ENCODE measurements around the gene GABRA5.

The GABRA5 gene

DNA sequence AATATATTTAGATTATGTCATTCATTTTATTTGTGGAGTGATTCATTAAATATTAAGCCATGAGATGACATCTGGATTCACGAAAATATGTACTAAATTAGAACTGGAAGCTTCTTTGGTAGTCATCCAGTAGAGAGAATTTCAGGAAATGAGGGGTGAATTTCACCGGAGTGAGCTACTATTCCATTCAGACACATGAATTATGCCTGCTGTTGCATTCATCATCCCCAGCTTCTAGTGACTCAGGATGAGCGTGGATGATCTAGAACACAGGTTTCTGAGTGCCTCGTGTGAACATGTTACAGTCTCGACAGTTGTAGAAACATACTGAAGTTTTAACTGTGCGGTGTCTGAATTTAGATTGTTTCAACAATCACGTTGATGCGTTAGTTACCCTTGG lies 61.2 kb downstream of the GABRA5 start:
- DNase-seq (ENCODE audit: low spot score), result no peak

DNA sequence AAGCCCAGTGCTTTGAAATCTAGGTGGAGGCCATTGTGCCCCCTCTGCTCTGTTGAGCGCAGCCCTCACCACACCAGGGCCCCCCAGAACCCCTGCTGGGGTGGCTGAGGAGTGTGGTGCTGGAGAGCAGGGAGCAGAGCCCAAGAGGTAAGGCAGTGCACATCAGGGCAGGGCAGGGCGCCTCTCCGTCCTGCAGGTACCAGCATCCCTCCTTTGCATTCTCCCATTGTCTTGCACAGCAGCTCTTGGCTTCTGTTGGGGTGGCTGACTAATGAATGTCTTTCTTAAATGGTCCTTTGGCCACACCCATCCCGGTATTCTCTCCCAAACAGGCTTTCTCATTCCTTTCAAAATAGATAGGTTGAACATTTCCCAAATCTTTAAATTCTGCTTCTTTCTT lies 62.7 kb downstream of the GABRA5 start:
- no peak for DNase-seq (ENCODE audit: low spot score)

DNA sequence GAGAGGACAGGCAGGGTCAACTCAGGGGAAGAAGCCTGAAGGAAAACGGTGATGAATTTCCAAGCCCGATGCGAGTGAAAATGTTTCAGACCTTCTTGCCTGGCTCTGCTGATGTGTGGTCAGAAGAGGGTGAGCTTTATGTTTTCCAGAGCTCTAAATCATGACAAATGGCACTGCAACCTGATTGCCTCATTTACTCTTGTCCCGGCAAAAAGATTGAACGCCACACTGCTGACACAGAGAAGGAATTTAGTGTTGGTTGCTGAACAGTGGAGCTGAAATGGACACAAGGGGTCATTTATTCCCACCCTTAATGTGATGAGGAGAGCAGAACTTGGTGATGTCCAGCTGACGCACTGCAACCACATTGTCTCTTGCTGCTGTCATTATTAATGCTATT lies 68.0 kb downstream of the GABRA5 start:
- DNase-seq (ENCODE audit: low spot score), result no peak

DNA sequence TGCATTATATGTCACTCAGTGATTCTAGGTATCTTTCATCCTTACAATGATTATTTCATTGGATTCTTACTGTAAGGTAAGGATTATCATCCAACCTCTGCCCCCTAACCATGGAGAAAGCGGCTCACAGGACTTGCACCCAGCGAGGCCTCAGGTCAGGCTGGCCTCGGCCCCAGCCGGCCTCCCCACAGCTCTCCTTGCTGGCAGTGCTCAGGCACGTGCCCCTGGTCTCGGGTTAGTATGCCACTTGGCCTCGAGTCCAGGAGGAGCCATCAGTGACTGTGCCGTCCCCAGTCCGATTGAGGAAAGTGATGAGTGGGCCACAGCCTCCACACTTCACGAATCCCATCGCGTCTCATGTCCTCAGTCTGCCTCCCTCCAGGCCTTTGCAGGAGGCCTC lies 68.5 kb downstream of the GABRA5 start:
- no peak for DNase-seq (ENCODE audit: low spot score)

DNA sequence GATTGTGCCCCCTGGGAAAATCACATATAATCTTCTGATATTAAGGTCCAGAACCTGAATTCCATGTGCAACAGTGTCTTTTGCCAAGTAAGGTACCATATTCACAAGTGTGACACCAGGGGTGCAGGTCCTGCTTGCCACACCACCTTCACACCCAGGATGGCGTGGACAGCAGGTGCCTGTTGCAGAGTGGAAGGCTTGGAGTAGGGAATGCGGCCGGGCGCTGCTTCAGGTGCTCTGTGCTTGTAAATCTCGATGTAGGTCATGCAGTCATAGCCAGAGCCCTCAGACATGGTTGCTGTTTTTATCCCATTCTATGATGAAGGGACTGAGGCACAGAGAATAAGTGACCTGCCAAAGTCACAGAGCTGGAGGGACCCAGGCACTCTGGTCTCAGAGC lies 69.6 kb downstream of the GABRA5 start:
- no peak for DNase-seq (ENCODE audit: low spot score)

DNA sequence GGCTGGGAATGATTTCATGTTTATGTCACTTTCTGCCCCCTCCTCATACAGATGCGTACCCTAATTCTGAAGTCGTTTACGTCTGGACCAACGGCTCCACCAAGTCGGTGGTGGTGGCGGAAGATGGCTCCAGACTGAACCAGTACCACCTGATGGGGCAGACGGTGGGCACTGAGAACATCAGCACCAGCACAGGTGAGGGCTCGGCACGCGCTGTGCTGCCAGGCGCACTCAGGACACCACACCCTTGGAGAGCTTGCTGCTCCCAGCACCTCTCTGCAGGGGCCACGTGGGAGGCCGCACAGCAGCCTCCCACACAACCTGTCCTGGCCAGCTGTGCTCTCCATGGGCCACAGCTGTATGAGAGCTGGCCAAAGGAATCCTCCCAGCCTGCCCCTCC lies 70.3 kb downstream of the GABRA5 start:
- DNase-seq (ENCODE audit: low spot score), result no peak

DNA sequence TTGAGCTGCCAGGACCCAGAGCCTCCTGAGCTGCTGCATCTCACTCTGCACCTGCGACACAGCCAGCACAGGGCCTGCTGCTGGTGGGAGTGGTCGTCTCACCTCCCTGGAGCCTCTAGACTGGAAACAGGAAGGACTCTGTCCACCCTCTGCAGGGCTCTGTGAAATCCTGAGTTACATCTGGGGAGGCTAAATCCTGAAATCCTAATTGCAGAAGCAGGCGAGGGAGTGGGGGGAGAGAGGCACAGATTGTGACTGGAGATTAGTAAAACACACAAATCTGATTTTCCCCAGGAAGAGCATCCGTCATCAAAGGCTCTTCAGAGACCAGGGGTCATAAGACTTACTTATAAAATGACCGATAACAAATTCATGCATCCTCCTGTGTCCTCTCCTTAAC lies 72.5 kb downstream of the GABRA5 start:
- no peak for DNase-seq (ENCODE audit: low spot score)

DNA sequence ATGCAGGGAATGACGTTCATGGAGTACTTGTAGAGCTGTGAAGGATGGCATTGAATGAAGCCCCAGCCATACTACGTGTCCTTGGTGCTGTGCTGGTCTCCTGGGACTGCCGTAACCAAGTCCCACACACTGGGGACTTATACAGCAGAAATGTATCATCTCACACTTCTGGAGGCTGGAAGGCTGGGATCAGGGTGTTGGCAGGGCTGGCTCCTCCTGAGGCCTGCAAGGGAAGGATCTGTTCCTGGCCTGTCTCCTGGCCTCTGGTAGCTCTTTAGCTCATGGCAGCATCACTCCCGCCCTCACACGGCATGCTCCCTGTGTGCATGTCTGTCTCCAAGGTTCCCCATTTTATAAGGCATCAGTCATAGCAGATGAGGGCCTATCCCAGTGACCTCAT lies 74.6 kb downstream of the GABRA5 start:
- DNase-seq (ENCODE audit: low spot score), result no peak

DNA sequence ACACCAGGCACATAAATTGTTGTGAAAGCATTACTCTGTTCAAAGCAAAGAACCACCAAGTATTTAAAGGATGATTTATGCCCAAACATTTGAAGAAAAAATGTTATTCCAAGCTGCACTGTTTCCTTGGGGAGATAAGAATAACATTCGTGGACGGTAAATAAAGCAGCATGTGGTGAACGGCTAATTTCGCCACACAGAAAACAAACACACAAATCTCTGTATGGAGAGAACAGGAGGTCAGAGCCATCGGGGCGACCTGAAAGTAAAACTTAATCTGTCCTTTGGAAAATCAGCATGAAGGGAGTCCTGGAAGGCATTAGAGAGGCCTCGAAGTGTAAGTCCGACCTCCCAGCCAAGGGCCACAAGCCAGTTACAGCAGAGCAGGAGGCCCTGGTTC lies 77.0 kb downstream of the GABRA5 start:
- no peak for DNase-seq (ENCODE audit: low spot score)

DNA sequence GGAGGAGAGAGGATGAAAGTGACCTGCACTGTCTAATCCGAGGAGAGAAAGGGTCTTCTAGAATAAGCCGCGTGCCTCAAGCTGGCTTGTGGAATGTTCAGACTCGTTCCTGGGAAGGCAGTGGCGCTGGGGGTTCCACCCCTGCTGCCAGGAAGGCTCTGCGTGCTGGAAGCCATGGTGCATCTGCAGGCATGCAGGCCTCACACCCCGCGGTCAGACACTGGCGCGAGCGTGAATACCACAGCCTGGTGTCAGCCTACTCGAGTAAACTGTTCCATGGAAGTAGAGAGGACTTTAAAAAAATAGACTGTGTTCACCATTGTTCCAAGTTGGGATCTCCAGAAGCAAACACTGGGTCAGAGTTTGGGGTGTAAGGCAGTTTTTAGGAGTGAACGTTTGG lies 78.2 kb downstream of the GABRA5 start:
- DNase-seq (ENCODE audit: low spot score), result no peak

DNA sequence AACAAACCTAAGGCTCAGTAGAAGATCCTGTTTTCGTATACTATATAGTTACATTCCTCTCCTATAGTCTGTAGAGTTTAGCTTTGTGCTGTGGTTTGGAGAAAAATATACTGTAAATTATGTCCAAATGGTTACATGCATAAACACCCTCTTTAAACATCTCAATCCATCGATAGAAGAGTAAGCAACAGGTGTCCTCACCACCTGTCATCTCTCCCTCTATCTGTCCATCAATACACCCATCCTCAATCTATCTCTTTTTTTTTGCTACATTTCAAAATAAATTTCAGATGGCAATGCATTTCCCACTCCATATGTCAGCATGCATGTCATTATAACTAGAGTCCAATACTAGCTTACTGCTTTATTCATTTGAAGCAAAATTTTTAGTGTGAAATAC lies 83.1 kb downstream of the GABRA5 start:
- DNase-seq (ENCODE audit: low spot score), result no peak

DNA sequence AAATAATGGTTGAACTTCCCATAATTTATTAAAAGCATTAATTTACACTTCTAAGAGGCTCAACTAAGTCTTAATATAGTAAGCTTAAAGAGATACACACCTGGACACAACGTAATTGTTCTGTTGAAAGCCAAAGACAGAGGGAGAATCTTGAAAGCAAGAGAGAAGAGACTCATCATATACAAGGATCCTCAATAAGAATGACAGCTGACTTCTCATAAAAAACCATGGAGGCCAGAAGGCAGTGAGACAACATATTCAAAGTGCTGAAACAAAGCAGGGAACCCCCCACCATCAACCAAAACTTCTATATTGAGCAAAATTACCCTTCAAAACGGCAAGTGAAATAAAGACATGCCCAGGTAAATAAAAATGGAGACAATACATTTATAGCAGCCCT lies 87.5 kb downstream of the GABRA5 start:
- DNase-seq (ENCODE audit: low spot score), result no peak

DNA sequence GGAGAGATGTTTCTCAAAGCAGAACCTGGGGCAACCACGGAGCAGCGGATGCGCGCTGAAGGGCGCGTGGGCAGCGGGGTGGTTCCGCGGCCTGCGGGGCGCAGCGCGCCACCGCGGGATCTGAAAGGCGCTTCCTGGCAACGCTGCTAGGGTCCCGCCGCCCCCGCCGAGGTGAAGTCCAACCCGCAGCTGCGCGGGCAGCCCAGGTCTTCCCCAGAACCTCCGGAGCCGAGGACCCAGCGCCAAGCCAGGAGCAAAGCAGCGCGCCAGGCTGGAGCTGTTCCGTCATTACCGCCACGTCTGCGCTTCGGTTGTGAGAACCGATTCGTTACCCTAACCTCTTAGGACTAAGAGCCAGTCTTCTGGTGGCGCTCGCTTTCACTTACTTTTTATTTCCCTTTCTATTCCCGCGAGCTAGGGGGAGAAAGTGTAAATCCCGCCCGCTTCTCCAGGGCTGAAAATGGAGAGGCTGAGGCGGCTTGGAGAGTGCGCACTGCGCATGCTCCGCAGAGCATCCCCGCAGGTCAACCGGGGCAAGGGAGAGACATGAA lies 100.9 kb downstream of the GABRA5 start:
- DNase-seq (ENCODE audit: low spot score), result no peak

DNA sequence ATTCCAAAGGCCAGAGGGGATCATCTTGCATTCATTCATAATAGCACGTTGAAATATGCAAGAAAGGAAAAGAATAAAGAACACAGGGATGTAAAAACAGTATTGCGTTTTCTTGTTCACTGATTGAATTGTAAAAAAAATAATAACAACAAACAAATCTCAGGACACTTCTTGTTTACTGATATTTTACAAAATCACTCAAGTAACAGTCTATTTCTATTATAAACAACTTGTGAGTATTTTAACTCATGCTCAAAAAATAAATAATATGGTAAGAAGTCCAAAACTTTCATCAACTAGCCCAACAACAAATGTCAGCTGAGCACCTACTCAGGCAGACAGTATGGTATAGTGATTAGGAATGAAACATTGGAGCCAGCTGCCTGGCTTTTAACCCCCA lies 101.9 kb downstream of the GABRA5 start:
- DNase-seq (ENCODE audit: low spot score), result no peak

DNA sequence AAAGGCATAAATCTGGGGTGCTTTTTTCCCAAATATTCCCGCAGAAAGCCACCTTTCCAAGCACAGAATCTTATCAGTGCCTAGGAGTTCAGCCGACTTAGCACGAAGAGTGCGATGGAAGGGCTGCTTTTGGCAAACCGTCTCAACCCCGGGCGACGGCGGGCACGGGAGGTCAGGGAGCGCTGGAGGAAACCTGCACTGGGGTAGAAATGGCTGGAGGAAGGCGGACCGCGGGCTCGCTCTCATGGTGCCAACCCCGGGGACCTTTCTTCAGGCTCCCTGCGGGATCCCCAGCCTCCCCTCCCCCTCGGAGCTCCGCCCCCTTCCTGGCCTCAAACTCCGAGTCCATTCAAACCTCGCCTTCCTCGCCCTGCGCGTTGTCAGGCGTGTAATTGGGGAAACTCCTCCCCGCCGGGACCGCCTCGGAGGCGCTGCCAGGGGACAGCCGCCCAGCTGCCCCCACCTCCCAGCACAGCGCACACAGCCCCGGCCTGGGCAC lies 103.9 kb downstream of the GABRA5 start, which contains the start of gene GABRG3:
Gene GABRG3, plus strand, starts transcription at position 470 of the 499 bp plus-strand sequence.
- no peak for DNase-seq (ENCODE audit: low spot score)

DNA sequence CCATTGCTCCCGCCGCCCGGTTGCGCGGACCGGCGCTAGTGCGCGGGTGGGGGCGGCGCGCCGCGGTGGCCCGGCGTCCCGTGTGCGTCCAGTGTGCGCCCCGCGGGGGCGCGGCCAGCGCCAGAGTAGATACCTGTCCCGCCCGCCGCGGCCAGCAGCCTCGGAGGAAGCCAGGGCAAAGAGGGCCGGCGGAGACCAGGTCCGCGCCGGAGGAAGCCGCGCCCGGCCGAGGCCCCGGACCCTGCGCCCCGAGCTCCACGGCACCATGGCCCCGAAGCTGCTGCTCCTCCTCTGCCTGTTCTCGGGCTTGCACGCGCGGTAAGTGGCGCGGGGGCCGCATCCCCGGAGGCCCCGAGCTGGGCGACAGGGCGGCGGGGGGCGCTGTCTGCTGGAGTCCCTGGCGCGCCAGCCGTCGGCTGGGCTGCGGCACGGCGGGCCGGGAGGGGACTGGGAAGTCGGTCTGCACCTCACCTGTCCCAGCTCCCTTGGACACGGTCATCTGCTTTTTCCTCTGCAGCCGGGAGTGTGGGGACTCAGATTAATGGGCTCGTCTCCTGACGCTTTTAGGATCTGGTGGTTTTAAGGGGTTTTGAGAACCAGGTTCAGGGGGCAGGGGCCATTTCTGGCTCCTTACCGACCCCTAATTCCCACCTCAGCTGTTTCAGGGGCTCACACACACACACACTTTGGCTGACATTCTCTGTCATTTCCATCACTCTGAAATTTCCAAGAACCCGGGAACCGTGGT lies 104.6 kb downstream of the GABRA5 start:
- DNase-seq (ENCODE audit: low spot score), result no peak

DNA sequence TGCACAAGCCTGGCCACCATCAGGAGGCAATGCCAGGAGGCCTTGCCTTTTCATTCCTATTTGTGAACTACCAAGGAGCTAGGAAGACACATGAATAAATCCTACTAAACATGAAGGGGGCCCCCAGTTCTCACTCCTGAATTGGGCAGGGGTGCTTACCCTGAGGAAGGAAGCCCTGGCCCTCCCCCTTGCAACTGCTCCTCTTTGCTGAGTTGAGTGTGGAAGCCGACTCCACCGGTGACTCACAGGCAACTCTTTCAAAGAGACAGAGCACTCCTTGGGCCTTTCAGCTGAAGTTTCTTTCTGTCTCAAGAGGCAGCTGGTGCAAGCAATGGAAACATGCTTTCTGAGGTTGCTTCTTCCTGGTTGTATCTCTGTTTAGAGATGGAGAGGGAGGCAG lies 105.8 kb downstream of the GABRA5 start:
- no peak for DNase-seq (ENCODE audit: low spot score)

DNA sequence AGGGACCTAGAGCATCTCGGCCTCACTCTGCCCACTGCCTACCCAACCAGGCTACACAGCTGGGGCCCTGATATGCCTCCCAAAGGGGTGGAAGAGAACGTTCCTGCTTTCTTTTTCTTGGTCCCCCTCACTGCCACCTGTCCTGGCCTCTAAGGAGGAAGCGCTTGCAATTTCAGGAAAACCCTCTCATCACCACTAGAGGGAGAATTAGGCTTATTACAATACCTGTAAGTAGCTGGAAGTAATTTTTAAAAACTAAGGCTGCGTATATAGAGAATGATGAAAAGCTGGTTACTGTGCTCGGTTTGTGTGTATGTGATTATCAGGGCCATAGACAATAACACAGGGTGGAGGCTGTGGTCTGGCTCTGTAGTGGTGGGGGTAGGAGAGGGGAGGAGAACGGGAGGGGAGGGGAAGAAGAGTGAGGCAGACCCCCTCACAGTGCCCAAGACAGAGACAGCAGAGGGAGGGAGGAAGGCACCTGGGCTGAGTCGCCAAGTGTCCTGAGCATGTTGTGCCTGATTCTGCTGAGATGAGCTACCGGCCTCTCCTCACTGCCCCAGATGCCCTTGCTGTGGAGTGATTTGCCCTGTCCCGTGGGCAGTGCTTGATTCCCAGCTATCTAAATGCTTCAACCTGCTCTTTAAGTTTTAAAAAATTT lies 107.4 kb downstream of the GABRA5 start:
- DNase-seq (ENCODE audit: low spot score), result no peak

DNA sequence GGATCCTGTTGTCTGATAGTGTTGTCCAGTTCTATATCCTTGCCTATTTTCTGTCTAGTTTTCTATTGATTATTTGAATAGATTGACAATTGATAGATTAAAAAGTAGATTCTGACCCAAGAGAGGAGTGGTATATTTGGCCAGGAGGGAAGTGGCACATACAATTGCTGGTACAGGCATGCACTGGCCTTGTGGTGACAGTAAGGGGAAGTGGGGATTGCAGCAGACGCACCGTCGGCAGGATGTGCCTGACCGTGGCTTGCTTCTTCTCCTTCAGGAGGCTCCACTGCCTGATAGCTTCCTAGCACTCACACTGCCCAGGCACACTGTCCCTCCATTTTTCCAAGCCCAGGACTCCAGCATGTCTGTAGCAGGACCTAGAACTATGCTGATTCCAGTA lies 114.6 kb downstream of the GABRA5 start:
- no peak for DNase-seq (ENCODE audit: low spot score)

DNA sequence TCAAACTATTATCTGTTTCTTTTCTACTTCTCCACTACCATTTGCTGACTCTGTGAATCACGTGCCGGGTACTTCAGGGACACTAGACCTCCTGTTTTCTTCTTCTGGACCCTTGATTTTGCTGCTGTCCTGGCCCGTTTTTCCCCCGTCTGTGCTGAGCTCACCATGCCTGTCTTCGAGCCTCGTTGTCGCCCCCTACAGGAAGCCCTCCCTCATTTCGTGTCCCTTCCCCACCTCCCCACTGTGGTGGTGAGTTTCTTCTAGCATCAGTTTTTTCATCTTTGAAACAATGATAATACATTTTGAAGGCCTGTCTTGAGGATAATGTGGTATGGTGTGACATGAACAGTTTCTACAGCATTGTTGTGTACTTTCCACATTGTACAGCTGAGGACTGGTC lies 117.0 kb downstream of the GABRA5 start:
- DNase-seq (ENCODE audit: low spot score), result no peak

DNA sequence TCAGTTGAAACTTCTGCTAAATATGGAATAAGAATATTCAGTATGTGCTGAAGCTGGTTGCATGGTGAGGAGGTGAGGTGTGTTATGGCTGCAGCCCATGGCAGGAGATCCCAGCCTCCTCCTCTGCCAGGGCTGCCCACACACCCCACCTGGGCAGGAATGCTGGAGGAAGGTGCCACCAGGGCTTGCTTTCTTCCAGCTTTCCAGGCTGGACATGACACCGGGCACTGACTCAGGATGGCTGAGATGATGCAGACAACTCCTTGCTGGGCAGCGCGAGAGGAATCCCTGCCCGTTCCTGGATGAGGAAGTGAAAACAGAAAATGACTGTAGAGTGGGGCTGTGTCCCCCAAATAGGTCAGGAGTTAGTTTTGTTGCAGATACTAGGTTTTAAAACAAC lies 118.2 kb downstream of the GABRA5 start:
- DNase-seq (ENCODE audit: low spot score), result no peak

DNA sequence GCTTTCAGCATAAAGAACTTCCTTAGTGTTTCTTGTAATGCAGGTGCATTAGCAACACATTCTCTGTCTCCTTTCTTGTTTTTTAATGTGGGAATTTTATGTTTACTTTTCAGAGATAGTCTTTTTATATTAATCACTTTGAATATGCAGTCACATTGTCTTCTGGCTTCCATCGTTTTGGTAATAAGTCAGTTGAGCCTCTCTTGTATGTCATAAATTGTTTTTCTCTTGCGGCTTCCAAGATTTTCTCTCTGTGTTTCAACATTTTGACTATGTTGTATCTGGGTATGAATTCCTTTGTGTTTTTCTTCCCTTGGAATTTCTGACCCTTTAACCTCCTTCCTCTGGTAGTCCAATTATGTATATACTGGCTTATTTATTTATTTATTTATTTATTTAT lies 129.4 kb downstream of the GABRA5 start:
- no peak for DNase-seq (ENCODE audit: low spot score)
